ENCODE measurements around the gene GLIPR2. TPM values are rescaled to one million over a fixed set of nuclear protein-coding genes. Genes with fewer than 3 reads are reported as not detected.

Gene GLIPR2
- total RNA-seq, 1 experiment from 2014 or later: 0.96 TPM

GRCh38 chr9:36100532-36100931, 36.0 kb upstream of the GLIPR2 start:
- ChIA-PET POLR2A (interaction anchor here (0.6 to 2.2 kb wide), 2 partner anchors 10 to 186 kb away, joined by 4 to 8 read pairs; no protein-coding TSS in a partner anchor), CTCF (interaction anchor here (0.6 to 6.7 kb wide), 7 partner anchors 13 to 306 kb away, joined by 3 to 106 read pairs (median 4); partner anchors contain the start of gene CCIN)
- no peak for DNase-seq (ENCODE audit: unreplicated experiment)
- no peaks in the 10 kb centered on the region for H3K36me3 Mint-ChIP-seq (ENCODE audit: insufficient read depth, unreplicated experiment)
- H3K9me3 Mint-ChIP-seq (ENCODE audit: unreplicated experiment): no peaks in the 10 kb centered on the region
- H3K4me1 Mint-ChIP-seq (ENCODE audit: insufficient read depth, unreplicated experiment): no peaks in the 10 kb centered on the region
- intact Hi-C loops (cut with micrococcal nuclease): no loop called here
- TF ChIP-seq CTCF (IDR thresholded peaks at IDR 0.05; ENCODE audit: unreplicated experiment): no peak
- H3K4me3 Mint-ChIP-seq (ENCODE audit: unreplicated experiment): no peak overlapping the region
- no peaks in the 10 kb centered on the region for H3K27me3 Mint-ChIP-seq (ENCODE audit: insufficient read depth, unreplicated experiment)
- BruUV-seq (replicated peaks): no TSS peak
- H3K27ac Mint-ChIP-seq (ENCODE audit: low read depth, unreplicated experiment): no peak overlapping the region

GRCh38 chr9:36101916-36102741, 34.4 kb upstream of the GLIPR2 start:
- ChIA-PET CTCF (interaction anchor here (0.5 to 6.7 kb wide), 35 partner anchors 10 to 270 kb away, joined by 3 to 106 read pairs (median 4); partner anchors contain the start of genes CCIN and CLTA), POLR2A (interaction anchor here (0.6 to 2.2 kb wide), 5 partner anchors 11 to 97 kb away, joined by 3 to 8 read pairs (median 3); no protein-coding TSS in a partner anchor)
- Mint-ChIP-seq H3K27ac (ENCODE audit: low read depth, unreplicated experiment) (no peak overlapping the region), H3K36me3 (ENCODE audit: insufficient read depth, unreplicated experiment) (no peaks in the 10 kb centered on the region), H3K9me3 (ENCODE audit: unreplicated experiment) (no peaks in the 10 kb centered on the region), H3K4me1 (ENCODE audit: insufficient read depth, unreplicated experiment) (no peaks in the 10 kb centered on the region), H3K27me3 (ENCODE audit: insufficient read depth, unreplicated experiment) (no peaks in the 10 kb centered on the region), H3K4me3 (ENCODE audit: unreplicated experiment) (no peak overlapping the region)
- DNase-seq (ENCODE audit: unreplicated experiment): peak; percentile 65
- no TSS peak for BruUV-seq (replicated peaks)
- no peak for TF ChIP-seq CTCF (IDR thresholded peaks at IDR 0.05; ENCODE audit: unreplicated experiment)
- intact Hi-C loops (cut with micrococcal nuclease): no loop called here

GRCh38 chr9:36102742-36103495, 33.6 kb upstream of the GLIPR2 start:
- no peaks in the 10 kb centered on the region for H3K9me3 Mint-ChIP-seq (ENCODE audit: unreplicated experiment)

More at GRCh38 chr9:36102742-36103495, 33.6 kb upstream of the GLIPR2 start:
- H3K4me1 Mint-ChIP-seq (ENCODE audit: insufficient read depth, unreplicated experiment): no peaks in the 10 kb centered on the region
- BruUV-seq (replicated peaks): no TSS peak
- CTCF ChIA-PET: interaction anchor here (0.5 to 6.7 kb wide), 36 partner anchors 10 to 270 kb away, joined by 3 to 106 read pairs (median 4); partner anchors contain the start of genes CCIN and CLTA
- TF ChIP-seq CTCF (IDR thresholded peaks at IDR 0.05; ENCODE audit: unreplicated experiment): peak; percentile 66
- no peaks in the 10 kb centered on the region for H3K27me3 Mint-ChIP-seq (ENCODE audit: insufficient read depth, unreplicated experiment)
- intact Hi-C loops (cut with micrococcal nuclease): loop anchor here (1.0 kb wide), 2 partner anchors 63 to 94 kb away; no protein-coding TSS in a partner anchor
- peak; percentile 84 for DNase-seq (ENCODE audit: unreplicated experiment)
- H3K4me3 Mint-ChIP-seq (ENCODE audit: unreplicated experiment): no peak overlapping the region
- no peaks in the 10 kb centered on the region for H3K36me3 Mint-ChIP-seq (ENCODE audit: insufficient read depth, unreplicated experiment)
- POLR2A ChIA-PET: interaction anchor here (0.6 to 1.3 kb wide), 7 partner anchors 60 to 97 kb away, joined by 3 to 6 read pairs (median 3); no protein-coding TSS in a partner anchor
- H3K27ac Mint-ChIP-seq (ENCODE audit: low read depth, unreplicated experiment): no peak overlapping the region

All from MCF 10A (cell line).